ENCODE results near the gene NDUFS6. TPM values are rescaled to one million over a fixed set of nuclear protein-coding genes. Genes with fewer than 3 reads are reported as not detected.

Gene NDUFS6
- 16.8 and 39.5 TPM in 2 replicates for total RNA-seq

GRCh38 chr5:1801222-1801966, at the start of gene NDUFS6:
Gene NDUFS6, plus strand, starts transcription at chr5:1801407. Its CDS starts 11 bp downstream, at chr5:1801418.

GRCh38 chr5:1799602-1800471, 1.4 kb upstream of the NDUFS6 start, which contains the start of gene MRPL36:
Gene MRPL36, minus strand, starts transcription at chr5:1799837. Its CDS starts 902 bp downstream, at chr5:1798935.

Other genes with a start within 250 kb of the NDUFS6 start
- 43.9 and 49.9 TPM in 2 replicates for gene MRPL36, start 1.6 kb upstream of the NDUFS6 start, total RNA-seq
- 3.6 and 4.5 TPM in 2 replicates for gene IRX4, start 81.5 kb downstream of the NDUFS6 start, total RNA-seq

Measured in tracheal epithelial cell (primary cell).